Limb (tissue), 2 donors: ENCODE data around the gene REN.

ENCODE experiments used
- DNase-seq, 2 donors: peaks; one replicate each; pipeline ENCODE4 v3.0.0-alpha.2; 2016; ENCODE audit errors: extremely low spot score in 2 of 2

The REN gene

DNA sequence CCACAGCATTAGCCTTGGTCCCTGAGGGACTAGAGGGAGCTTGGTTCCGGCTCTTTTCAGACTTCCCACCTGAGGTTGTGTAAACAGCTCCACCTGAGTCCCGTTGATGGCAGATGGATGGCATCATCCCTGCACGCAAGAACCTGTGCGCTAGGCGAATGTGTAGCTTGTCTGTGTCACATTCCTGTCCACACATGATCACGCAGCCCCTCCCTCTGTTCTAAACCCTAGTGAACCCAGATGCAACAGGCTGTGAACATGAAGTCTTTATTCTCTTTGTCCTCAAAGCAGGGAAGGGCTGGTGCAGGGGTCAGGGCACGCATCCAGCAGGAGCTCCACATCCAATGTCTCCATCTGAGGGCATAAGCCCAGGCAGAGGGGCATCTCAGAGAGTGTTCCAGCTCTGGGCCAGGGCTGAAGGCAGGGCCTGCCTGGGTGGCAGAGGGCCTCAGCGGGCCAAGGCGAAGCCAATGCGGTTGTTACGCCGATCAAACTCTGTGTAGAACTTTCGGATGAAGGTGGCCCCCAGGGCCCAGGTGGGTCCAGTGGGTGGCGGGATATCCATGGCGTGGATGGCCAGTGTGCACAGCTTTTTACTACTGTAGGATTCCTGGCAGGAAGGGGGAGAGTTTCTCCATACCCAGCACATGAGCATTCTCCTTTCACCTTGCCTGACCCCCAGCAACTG is 11.4 kb downstream of the REN start:
- no peak for DNase-seq

DNA sequence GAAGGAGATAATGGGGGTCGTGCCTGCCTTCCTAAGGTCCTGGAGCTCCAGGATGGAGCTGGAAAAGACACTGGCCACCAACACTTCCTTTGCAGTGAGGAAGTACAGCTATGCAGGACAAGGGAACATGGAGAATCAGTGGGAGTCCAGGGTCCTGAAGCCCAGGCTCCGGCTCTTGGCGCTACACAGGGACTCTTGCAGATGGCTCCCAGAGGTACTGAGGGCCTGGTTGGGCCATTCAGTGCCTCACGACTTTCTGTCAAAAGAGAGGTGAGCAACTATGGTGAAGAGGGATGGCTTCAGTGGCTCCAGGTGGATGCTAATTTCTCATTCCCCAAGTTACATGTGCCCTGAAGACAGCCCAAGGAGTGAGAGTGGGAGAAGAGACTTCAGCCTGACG is 12.5 kb downstream of the REN start:
- DNase-seq, result no peak

GRCh38 chr1:204152310-204153044 is 13.7 kb downstream of the REN start:
- DNase-seq, result no peak

- peak; percentile 51 to 87 for DNase-seq
Measured at GRCh38 chr1:204151552-204152309, 14.4 kb downstream of the REN start, which contains the start of gene ETNK2. Gene ETNK2, minus strand, starts transcription at chr1:204152044. Its CDS starts 192 bp downstream, at chr1:204151852.

- DNase-seq, result peak in 1 of 2 donors; percentile 65
Measured at GRCh38 chr1:204150702-204151551, 15.2 kb downstream of the REN start.

DNA sequence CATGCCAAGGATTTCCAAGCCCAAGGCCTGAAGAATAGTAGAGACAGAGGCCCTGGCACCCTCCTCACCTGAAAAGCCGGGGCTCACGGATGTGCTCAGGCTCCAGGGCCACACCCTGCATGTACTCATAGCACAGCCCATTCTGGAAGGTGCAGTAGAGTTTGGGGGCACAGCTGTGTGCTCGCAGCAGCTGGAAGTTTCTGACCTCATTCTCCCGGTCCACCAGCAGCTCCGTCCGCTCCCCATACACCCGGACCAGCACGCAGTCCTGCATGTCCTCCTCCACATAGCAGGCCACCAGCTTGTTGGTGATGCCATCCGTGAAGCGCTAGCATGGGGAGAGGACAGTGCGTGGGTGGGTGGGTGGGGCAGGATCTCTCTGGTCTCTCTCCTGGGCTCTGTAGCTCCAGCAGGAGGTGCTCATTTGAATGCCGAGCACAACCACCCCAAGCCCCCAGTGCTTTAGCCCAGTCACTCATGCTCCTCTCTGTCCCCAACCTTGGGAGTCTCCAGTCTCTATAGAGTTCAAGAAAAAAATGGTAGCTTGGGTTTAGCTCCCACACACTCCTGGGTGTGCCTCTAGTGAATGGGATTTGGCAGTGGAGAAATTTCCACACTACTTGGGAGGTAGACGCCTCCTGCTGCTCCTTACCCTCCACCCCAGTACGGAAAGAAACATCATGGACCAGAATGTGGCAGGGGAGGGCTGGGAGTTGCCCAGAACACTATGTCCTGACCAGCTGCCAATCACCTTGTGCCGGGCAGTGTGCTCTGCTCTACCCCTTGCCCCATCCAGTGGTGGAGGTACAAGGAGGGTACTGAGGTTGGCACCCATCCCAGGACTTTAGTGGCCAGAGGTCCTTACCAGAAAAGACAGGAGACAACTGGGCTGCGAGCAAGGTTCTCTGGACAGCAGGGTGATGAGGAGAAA is 16.2 kb downstream of the REN start:
- DNase-seq, result peak in 1 of 2 donors; percentile 24

DNA sequence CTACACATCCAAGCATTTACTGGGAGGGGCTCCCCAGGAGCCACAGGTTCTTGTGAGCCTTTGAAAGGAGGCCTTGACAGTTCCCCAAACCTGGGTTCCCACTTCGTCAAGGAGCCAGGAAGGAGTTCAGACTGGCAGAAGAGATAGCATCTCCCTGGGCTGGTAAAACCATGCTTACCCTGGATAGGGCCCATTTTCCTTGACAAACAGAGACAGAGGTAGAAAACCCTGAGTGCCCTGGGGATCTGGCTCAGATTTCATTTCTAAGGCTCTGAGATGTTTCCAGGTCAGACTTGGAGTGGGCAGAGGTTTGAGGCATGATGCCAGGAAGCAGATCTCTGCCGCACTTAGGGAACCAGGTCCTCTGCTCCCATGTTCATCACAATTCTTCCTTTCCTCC is 17.0 kb downstream of the REN start:
- DNase-seq, result no peak

GRCh38 chr1:204147406-204148383 is 18.4 kb downstream of the REN start:
- no peak for DNase-seq

DNA sequence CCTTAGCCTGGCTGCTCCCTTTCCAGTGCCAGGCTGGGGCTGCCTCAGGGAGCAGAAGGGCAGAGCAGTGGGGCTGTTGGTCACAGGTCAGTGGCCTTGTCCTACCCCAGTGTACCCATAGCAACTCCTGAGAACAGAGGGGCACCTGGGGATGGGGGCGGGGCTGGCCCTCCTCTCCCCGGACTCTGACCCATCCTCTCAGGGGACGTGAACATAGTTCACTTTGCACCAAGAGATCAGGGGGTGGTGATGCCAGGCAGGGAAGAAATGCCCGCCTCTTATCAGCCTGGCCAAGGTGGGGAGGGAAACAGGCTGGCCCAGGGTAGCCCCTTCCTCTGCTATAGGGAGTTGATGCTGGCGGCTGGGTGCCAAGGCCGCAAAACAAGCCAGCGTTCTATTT is 19.2 kb downstream of the REN start:
- no peak for DNase-seq

GRCh38 chr1:204146309-204146708 is 19.8 kb downstream of the REN start:
- no peak for DNase-seq

DNA sequence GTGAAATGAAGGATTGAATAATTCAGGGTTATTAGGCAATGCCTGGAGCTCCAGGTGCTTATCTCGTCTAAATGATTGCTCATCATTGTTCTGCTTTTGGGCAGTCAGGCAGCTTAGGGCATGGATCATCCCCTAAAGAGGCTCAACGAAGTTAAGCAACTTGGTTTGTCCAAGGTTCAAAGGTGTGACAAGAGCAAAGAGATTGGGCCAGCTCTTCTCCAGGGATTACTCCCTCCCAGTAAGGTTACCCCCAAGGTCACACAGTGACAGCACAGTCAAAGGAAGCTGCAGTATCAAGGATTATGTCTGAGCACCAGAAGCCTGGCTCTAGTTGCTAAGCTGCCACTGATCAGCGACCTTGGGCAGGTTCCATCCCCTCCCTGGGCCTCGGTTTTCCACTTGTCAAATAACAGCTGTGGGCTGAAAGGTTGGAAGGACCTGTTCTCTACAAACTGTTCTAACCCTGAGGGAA is 21.1 kb downstream of the REN start:
- no peak for DNase-seq

GRCh38 chr1:204143276-204144041 is 22.7 kb downstream of the REN start:
- no peak for DNase-seq

DNA sequence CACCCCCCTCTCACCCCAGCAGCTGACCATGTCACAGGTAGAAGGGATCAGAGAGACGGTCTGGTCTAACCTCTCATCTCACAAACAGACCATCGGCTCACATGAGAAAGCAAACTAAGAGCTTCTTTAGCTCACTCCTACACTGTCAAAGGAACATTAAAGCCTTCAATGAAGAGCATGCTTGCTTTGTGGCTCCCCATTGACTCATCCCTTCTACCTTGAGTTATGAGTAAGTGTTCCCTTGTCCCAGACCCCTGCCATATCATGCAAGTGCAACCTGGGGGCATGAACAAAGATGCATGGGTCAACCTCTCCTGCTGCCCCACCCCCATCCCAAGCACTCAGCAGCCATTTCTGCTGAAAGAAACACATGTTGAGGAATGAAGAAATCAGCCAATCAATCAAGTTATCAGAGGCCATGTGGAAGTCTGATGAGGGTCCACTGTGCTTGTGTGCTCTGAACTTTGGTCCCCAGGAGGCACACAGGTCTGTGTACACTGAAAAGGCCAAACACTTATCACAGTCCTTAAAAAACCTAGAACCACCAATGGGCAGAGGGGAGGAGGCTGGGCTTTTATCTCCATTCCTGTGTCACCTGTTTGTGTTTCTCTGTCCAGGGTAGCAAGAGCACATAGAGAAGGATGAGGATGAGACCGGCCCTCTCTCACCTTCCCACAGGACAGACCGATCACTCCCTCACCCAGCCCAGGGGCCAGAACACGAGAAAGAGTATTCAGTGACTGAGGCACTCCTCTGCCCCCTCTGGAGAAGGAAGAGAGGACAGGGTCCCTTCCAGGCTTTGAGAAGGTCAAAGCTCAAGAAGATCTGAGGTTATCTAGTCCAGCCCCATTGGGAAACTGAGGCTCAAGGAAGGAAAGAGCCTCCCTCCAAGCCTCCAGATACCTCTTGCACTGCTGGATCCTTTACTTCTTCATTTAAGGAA is 23.8 kb downstream of the REN start:
- no peak for DNase-seq

GRCh38 chr1:204141131-204141530 is 25.0 kb downstream of the REN start:
- no peak for DNase-seq

- DNase-seq, result no peak
Measured at GRCh38 chr1:204139952-204140351, 26.2 kb downstream of the REN start.

DNA sequence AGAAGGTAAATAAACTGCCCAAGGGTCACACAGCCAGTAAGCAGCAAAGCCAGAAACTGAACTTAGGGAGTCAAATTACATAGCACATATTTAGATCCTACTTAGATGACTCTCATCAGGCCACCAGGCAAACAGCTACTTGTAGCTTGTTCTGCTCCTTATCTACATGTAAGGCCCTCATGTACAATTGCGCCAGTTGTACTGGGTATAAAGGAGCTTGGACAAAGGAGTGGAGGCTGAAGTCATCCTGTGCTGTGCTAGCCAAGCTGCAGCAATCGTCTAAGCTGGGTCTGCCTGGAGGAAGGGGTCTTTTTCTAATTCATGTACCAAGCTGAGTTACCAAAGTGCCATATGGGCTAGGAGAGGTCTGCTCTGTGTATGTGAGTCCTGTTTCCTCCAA is 27.0 kb downstream of the REN start:
- no peak for DNase-seq

GRCh38 chr1:204136814-204137213 is 29.3 kb downstream of the REN start:
- no peak for DNase-seq
